Activated CD8-positive, alpha-beta memory T cell treated with anti-CD3 and anti-CD28 coated beads, Interleukin-2, amount 50 U/mL, for 4 hours (primary cell): ENCODE measurements around the gene LMO1.

Source experiments
- DNase-seq: peaks from one replicate; pipeline ENCODE4 v3.0.0-alpha.2; 2020

Gene LMO1

GRCh38 chr11:8242499-8243280, 21.0 kb downstream of the LMO1 start:
- DNase-seq: no peak

GRCh38 chr11:8242118-8242475, 21.6 kb downstream of the LMO1 start:
- no peak for DNase-seq

GRCh38 chr11:8241373-8242117, 22.1 kb downstream of the LMO1 start:
- no peak for DNase-seq

- DNase-seq: no peak
These were observed 24.0 kb downstream of the LMO1 start for GRCh38 chr11:8239536-8240228.

GRCh38 chr11:8239040-8239439, 24.6 kb downstream of the LMO1 start:
- DNase-seq: no peak

- no peak for DNase-seq
These were observed 26.2 kb downstream of the LMO1 start for GRCh38 chr11:8237453-8237852.

GRCh38 chr11:8235925-8236324, 27.8 kb downstream of the LMO1 start:
- no peak for DNase-seq

- no peak for DNase-seq
These were observed 28.8 kb downstream of the LMO1 start for GRCh38 chr11:8234910-8235309.

GRCh38 chr11:8234425-8234821, 29.3 kb downstream of the LMO1 start:
- DNase-seq: no peak

- DNase-seq: no peak
These were observed 29.8 kb downstream of the LMO1 start for GRCh38 chr11:8233691-8234424.

- no peak for DNase-seq
These were observed 30.6 kb downstream of the LMO1 start for GRCh38 chr11:8232849-8233606.

- no peak for DNase-seq
These were observed 31.3 kb downstream of the LMO1 start for GRCh38 chr11:8232414-8232813.

- DNase-seq: no peak
These were observed 31.7 kb downstream of the LMO1 start for GRCh38 chr11:8231979-8232378.

- no peak for DNase-seq
These were observed 32.5 kb downstream of the LMO1 start for GRCh38 chr11:8230921-8231847.

GRCh38 chr11:8230178-8230859, 33.4 kb downstream of the LMO1 start:
- DNase-seq: no peak

GRCh38 chr11:8229299-8230177, 34.1 kb downstream of the LMO1 start:
- no peak for DNase-seq

GRCh38 chr11:8228231-8228630, 35.4 kb downstream of the LMO1 start:
- DNase-seq: no peak

- DNase-seq: no peak
These were observed 36.2 kb downstream of the LMO1 start for GRCh38 chr11:8227156-8228152.
